ENCODE measurements around the gene MBTPS1.

Gene MBTPS1

DNA sequence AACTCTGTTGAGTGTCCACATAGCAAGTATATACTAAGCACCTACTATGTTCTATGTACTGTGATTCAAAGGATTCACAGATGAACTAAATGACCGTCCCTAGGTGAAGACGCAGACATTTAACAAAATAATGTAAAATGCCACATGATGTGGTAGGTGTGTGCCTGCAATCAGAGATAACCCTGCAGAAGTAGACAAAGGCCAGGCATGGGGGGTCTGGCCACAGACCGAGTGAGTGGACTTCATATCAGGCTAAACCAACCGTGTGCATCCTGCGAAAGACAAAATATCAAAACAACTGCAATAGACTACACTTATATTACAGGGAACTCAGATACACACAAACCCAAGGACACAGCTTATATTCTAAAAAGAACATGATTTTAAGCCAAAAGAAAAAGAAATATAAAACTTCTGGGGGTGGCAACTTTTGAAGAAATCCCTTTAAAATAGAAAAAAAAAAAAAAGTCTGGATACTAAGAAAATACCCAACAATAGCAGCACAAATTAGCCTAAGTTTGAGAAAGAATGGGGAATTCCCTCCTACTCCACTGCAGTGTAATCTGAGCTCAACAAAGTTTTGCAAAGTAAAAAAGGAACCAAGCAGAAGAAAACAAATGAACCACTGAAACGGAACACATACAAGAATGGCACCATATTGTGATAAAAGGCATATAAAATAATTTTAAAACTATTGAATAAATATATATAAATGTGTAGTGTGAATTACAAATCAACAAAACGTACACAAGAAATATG lies 16.0 kb upstream of the MBTPS1 start:
- no peak for ATAC-seq
- TF ChIP-seq SNAI2 (CRISPR knock-in tag; IDR thresholded peaks at IDR 0.05) (no peak), CSDC2 (CRISPR knock-in tag; IDR thresholded peaks at IDR 0.05) (no peak), ESRRG (CRISPR knock-in tag; IDR thresholded peaks at IDR 0.05) (no peak), ZNF8 (CRISPR knock-in tag; IDR thresholded peaks at IDR 0.05) (no peak), BACH2 (CRISPR knock-in tag; IDR thresholded peaks at IDR 0.05; ENCODE audit: borderline replicate concordance) (no peak), GLIS3 (CRISPR knock-in tag; IDR thresholded peaks at IDR 0.05) (no peak), ZNF565 (CRISPR knock-in tag; conservative IDR thresholded peaks at IDR 0.05; ENCODE audit: low read depth) (no peak), TCF4 (CRISPR knock-in tag; IDR thresholded peaks at IDR 0.05; ENCODE audit: borderline replicate concordance) (no peak), ARNTL (CRISPR knock-in tag; IDR thresholded peaks at IDR 0.05; ENCODE audit: borderline replicate concordance, low read depth) (no peak), OSR1 (CRISPR knock-in tag; IDR thresholded peaks at IDR 0.05) (no peak), ZFP3 (CRISPR knock-in tag; IDR thresholded peaks at IDR 0.05) (no peak), PPARA (CRISPR knock-in tag; IDR thresholded peaks at IDR 0.05; ENCODE audit: borderline replicate concordance) (no peak), ZC3H10 (CRISPR knock-in tag; IDR thresholded peaks at IDR 0.05) (no peak), ZNF70 (CRISPR knock-in tag; IDR thresholded peaks at IDR 0.05) (no peak), ZFP30 (CRISPR knock-in tag; IDR thresholded peaks at IDR 0.05) (no peak)
- TF ChIP-seq, protein P1, sequence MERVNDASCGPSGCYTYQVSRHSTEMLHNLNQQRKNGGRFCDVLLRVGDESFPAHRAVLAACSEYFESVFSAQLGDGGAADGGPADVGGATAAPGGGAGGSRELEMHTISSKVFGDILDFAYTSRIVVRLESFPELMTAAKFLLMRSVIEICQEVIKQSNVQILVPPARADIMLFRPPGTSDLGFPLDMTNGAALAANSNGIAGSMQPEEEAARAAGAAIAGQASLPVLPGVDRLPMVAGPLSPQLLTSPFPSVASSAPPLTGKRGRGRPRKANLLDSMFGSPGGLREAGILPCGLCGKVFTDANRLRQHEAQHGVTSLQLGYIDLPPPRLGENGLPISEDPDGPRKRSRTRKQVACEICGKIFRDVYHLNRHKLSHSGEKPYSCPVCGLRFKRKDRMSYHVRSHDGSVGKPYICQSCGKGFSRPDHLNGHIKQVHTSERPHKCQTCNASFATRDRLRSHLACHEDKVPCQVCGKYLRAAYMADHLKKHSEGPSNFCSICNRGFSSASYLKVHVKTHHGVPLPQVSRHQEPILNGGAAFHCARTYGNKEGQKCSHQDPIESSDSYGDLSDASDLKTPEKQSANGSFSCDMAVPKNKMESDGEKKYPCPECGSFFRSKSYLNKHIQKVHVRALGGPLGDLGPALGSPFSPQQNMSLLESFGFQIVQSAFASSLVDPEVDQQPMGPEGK (CRISPR knock-in tag; IDR thresholded peaks at IDR 0.05; ENCODE audit: borderline replicate concordance): no peak
- TF ChIP-seq, protein P2, sequence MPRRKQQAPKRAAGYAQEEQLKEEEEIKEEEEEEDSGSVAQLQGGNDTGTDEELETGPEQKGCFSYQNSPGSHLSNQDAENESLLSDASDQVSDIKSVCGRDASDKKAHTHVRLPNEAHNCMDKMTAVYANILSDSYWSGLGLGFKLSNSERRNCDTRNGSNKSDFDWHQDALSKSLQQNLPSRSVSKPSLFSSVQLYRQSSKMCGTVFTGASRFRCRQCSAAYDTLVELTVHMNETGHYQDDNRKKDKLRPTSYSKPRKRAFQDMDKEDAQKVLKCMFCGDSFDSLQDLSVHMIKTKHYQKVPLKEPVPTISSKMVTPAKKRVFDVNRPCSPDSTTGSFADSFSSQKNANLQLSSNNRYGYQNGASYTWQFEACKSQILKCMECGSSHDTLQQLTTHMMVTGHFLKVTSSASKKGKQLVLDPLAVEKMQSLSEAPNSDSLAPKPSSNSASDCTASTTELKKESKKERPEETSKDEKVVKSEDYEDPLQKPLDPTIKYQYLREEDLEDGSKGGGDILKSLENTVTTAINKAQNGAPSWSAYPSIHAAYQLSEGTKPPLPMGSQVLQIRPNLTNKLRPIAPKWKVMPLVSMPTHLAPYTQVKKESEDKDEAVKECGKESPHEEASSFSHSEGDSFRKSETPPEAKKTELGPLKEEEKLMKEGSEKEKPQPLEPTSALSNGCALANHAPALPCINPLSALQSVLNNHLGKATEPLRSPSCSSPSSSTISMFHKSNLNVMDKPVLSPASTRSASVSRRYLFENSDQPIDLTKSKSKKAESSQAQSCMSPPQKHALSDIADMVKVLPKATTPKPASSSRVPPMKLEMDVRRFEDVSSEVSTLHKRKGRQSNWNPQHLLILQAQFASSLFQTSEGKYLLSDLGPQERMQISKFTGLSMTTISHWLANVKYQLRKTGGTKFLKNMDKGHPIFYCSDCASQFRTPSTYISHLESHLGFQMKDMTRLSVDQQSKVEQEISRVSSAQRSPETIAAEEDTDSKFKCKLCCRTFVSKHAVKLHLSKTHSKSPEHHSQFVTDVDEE (CRISPR knock-in tag; IDR thresholded peaks at IDR 0.05): no peak
- TF ChIP-seq, protein P3, sequence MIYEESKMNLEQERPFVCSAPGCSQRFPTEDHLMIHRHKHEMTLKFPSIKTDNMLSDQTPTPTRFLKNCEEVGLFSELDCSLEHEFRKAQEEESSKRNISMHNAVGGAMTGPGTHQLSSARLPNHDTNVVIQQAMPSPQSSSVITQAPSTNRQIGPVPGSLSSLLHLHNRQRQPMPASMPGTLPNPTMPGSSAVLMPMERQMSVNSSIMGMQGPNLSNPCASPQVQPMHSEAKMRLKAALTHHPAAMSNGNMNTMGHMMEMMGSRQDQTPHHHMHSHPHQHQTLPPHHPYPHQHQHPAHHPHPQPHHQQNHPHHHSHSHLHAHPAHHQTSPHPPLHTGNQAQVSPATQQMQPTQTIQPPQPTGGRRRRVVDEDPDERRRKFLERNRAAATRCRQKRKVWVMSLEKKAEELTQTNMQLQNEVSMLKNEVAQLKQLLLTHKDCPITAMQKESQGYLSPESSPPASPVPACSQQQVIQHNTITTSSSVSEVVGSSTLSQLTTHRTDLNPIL (CRISPR knock-in tag; IDR thresholded peaks at IDR 0.05; ENCODE audit: low read depth): no peak
- TF ChIP-seq, protein P4, sequence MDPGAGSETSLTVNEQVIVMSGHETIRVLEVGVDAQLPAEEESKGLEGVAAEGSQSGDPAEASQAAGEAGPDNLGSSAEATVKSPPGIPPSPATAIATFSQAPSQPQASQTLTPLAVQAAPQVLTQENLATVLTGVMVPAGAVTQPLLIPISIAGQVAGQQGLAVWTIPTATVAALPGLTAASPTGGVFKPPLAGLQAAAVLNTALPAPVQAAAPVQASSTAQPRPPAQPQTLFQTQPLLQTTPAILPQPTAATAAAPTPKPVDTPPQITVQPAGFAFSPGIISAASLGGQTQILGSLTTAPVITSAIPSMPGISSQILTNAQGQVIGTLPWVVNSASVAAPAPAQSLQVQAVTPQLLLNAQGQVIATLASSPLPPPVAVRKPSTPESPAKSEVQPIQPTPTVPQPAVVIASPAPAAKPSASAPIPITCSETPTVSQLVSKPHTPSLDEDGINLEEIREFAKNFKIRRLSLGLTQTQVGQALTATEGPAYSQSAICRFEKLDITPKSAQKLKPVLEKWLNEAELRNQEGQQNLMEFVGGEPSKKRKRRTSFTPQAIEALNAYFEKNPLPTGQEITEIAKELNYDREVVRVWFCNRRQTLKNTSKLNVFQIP (CRISPR knock-in tag; IDR thresholded peaks at IDR 0.05; ENCODE audit: borderline replicate concordance, low read depth): no peak
- TF ChIP-seq, protein P5, sequence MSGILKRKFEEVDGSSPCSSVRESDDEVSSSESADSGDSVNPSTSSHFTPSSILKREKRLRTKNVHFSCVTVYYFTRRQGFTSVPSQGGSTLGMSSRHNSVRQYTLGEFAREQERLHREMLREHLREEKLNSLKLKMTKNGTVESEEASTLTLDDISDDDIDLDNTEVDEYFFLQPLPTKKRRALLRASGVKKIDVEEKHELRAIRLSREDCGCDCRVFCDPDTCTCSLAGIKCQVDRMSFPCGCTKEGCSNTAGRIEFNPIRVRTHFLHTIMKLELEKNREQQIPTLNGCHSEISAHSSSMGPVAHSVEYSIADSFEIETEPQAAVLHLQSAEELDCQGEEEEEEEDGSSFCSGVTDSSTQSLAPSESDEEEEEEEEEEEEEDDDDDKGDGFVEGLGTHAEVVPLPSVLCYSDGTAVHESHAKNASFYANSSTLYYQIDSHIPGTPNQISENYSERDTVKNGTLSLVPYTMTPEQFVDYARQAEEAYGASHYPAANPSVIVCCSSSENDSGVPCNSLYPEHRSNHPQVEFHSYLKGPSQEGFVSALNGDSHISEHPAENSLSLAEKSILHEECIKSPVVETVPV (CRISPR knock-in tag; IDR thresholded peaks at IDR 0.05): no peak

DNA sequence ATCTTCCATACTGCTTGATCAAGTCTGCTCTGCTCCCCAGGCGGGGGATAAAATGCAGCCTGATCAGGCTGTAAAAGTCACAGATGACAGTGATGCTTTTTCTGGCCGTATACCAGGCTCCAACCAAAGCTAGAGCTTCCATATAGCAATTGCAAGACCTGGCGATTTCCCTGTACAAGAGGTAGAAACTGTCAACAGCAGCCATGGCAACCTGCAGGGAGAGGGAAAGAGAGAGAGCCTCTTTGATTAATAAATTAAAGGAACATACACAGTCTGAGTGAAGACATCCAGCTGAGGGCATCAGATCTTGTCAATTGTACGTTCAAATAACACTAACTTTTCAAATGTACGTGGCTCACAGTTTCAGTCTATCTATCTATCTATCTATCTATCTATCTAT lies 14.4 kb upstream of the MBTPS1 start:
- TF ChIP-seq, protein P2 (CRISPR knock-in tag; IDR thresholded peaks at IDR 0.05): no peak
- TF ChIP-seq ISL1 (CRISPR knock-in tag; IDR thresholded peaks at IDR 0.05): no peak
- no peak for TF ChIP-seq ZNF70 (CRISPR knock-in tag; IDR thresholded peaks at IDR 0.05)
- ATAC-seq: no peak
